HG03025 (cell line): ENCODE data around the gene PCDHA6.
"Not testable (repeated sequence)": the region's sequence is repeated elsewhere in the genome, so short reads cannot be mapped to it uniquely, and the experiment has no call there.

Experiments
- ATAC-seq: cut with Tn5 transposase; IDR thresholded peaks from one replicate; pipeline ENCODE4 v1.9.1; 2021; ENCODE audit warnings: mild to moderate bottlenecking, moderate library complexity; ENCODE audit not compliant: unreplicated experiment, low FRiP score

Gene PCDHA6

GRCh38 chr5:140857177-140857986 lies 29.6 kb downstream of the PCDHA6 start:
- ATAC-seq = no peak

DNA sequence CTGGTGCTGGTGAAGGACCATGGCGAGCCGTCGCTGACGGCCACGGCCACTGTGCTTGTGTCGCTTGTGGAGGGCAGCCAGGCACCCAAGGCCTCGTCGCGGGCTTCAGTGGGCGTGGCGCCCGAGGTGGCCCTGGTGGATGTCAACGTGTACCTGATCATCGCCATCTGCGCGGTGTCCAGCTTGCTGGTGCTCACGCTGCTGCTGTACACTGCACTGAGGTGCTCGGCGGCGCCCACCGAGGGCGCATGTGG lies 30.2 kb downstream of the PCDHA6 start:
- ATAC-seq = no peak

- no peak for ATAC-seq
Measured at GRCh38 chr5:140862441-140863295, 34.9 kb downstream of the PCDHA6 start.

GRCh38 chr5:140868721-140869554 lies 41.2 kb downstream of the PCDHA6 start, which contains the start of gene PCDHA11:
Gene PCDHA11, plus strand, starts transcription at chr5:140868957. Its CDS starts 147 bp downstream, at chr5:140869104.
- ATAC-seq = no peak

DNA sequence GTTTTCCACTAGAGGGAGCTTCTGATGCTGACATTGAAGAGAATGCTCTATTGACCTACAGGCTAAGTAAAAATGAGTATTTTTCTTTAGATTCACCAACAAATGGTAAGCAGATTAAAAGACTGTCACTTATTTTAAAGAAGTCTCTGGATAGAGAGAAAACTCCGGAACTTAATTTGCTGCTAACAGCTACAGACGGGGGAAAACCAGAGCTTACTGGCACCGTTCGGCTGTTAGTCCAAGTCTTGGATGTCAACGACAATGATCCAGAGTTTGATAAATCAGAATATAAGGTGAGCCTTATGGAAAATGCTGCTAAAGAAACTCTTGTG lies 41.8 kb downstream of the PCDHA6 start:
- ATAC-seq = no peak

GRCh38 chr5:140870221-140871201 lies 42.8 kb downstream of the PCDHA6 start:
- ATAC-seq = no peak

- ATAC-seq = no peak
Measured at GRCh38 chr5:140875085-140876065, 47.6 kb downstream of the PCDHA6 start, which contains the start of gene PCDHA12. Gene PCDHA12, plus strand, starts transcription at chr5:140875308. Its CDS starts 165 bp downstream, at chr5:140875473.

GRCh38 chr5:140876541-140877261 lies 48.9 kb downstream of the PCDHA6 start:
- ATAC-seq = not testable (repeated sequence)

GRCh38 chr5:140877262-140877581 lies 49.5 kb downstream of the PCDHA6 start:
- no peak for ATAC-seq
